GM12892 (cell line): ENCODE results near the gene TMIGD3.

Experiments used
- POLR2A ChIP-seq: IDR thresholded peaks from 2 replicates; pipeline ENCODE4 v1.6.1; 2011; ENCODE audit warnings: low read depth, low read length, control low read depth
- POLR2AphosphoS5 ChIP-seq: IDR thresholded peaks from 2 replicates; pipeline ENCODE4 v1.6.1; 2011; ENCODE audit warnings: low read depth, low read length, control low read depth

DNA sequence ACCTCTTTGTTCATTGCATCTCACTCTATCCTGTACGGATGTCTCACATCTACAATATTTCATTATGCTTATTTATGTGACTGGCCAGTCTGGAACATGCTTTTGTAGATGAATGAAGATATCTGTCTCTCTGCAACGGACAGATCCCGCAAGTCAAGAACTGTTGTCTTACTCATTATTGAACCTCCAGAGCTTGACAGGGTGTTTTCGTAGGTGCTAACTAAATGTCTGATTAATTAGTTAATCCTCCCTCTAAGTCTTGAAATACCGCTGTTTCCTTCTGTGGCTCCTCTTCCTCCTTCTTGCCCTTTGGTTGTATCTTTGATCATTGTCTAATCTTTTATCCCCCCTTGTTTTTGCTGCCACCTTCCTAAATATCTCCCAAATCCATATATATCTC is 32.8 kb downstream of the TMIGD3 start:
- TF ChIP-seq POLR2A = no peak
- no peak for TF ChIP-seq POLR2AphosphoS5
